HL-60 (cell line): ENCODE measurements around the gene RIN3.
A peak's percentile ranks its signal among the peaks of the same experiment; 100 is the strongest.

Experiments used
- DNase-seq, 2 experiments: peaks; one replicate each; pipeline ENCODE4 v3.0.0-alpha.2; 2010 to 2020; ENCODE audit warnings: low read depth in 1 of 2, low spot score in 1 of 2
- H3K27ac ChIP-seq: fragments of 250-450 bp; sonication (Bioruptor Pico); replicated peaks from 2 replicates; pipeline ENCODE4 v1.5.1; 2020; ENCODE audit warnings: mild to moderate bottlenecking, moderate library complexity
- H3K27me3 ChIP-seq: fragments of 250-450 bp; sonication (Bioruptor Pico); 2 replicates; pipeline ENCODE4 v1.5.1; 2021; ENCODE audit warnings: mild to moderate bottlenecking, moderate library complexity; ENCODE audit not compliant: insufficient read depth, poor library complexity, severe bottlenecking
- H3K4me3 ChIP-seq: replicated peaks from 2 replicates; pipeline ENCODE4 v1.5.1; 2011; ENCODE audit warnings: mild to moderate bottlenecking, control low read depth, low read length; ENCODE audit not compliant: insufficient read depth
- CTCF ChIP-seq: IDR thresholded peaks from one replicate; pipeline ENCODE4 v1.5.1; 2011; ENCODE audit warnings: low read length, control low read depth, inconsistent platforms; ENCODE audit not compliant: insufficient read depth
- GABPA ChIP-seq: IDR thresholded peaks from 2 replicates; pipeline ENCODE4 v1.6.1; 2012; ENCODE audit warnings: low read depth
- POLR2AphosphoS5 ChIP-seq: IDR thresholded peaks from 2 replicates; pipeline ENCODE4 v1.6.1; 2012; ENCODE audit warnings: low read depth
- REST ChIP-seq: IDR thresholded peaks from 2 replicates; pipeline ENCODE4 v1.6.1; 2012; ENCODE audit warnings: low read depth; ENCODE audit not compliant: insufficient replicate concordance
- SPI1 ChIP-seq: IDR thresholded peaks from 2 replicates; pipeline ENCODE4 v1.6.1; 2012; ENCODE audit warnings: low read depth, mild to moderate bottlenecking, borderline replicate concordance

The RIN3 gene

GRCh38 chr14:92581206-92581605 lies 67.6 kb downstream of the RIN3 start:
- Histone ChIP-seq H3K4me3 (no peak overlapping the region), H3K27me3 (no peaks in the 10 kb centered on the region), H3K27ac (no peak overlapping the region)
- TF ChIP-seq CTCF = no peak
- no peak for TF ChIP-seq GABPA
- no peak for TF ChIP-seq POLR2AphosphoS5
- no peak for TF ChIP-seq SPI1
- no peak for TF ChIP-seq REST
- DNase-seq = no peak

GRCh38 chr14:92581966-92582566 lies 68.5 kb downstream of the RIN3 start:
- Histone ChIP-seq H3K27ac (no peak overlapping the region), H3K27me3 (no peaks in the 10 kb centered on the region), H3K4me3 (no peak overlapping the region)
- TF ChIP-seq REST (no peak), SPI1 (no peak), CTCF (no peak), GABPA (no peak), POLR2AphosphoS5 (no peak)
- no peak for DNase-seq

GRCh38 chr14:92582706-92583452 lies 69.3 kb downstream of the RIN3 start:
- TF ChIP-seq GABPA = no peak
- TF ChIP-seq CTCF = no peak
- TF ChIP-seq REST = no peak
- TF ChIP-seq SPI1 = no peak
- no peak for TF ChIP-seq POLR2AphosphoS5

More at GRCh38 chr14:92582706-92583452, 69.3 kb downstream of the RIN3 start:
- no peaks in the 10 kb centered on the region for H3K27me3 ChIP-seq
- DNase-seq = no peak
- no peak overlapping the region for H3K4me3 ChIP-seq
- 0 out of 2 replicates have a peak overlapping the region, but pooled peaks have one; percentile 23 for H3K27ac ChIP-seq
